Sigmoid colon (tissue), 4 donors: Measurements from ENCODE around the gene MACROD2.

Experiments used
- CTCF ChIP-seq, 4 experiments: fragments of 450-650 bp in 3 of 4; fragments of 200-600 bp in 1 of 4; IDR thresholded peaks; one replicate each; pipeline ENCODE4 v1.5.1; 2016 to 2019; ENCODE audit warnings: antibody characterized with exemption in 4 of 4, mild to moderate bottlenecking in 3 of 4, moderate library complexity in 2 of 4
- EP300 ChIP-seq, 4 donors: sonication (generic); formaldehyde crosslinking; IDR thresholded peaks; one replicate each; pipeline ENCODE4 v1.6.1; 2017; ENCODE audit warnings: antibody characterized with exemption in 4 of 4
- POLR2A ChIP-seq, 2 donors: fragments of 450-650 bp; IDR thresholded peaks; one replicate each; pipeline ENCODE4 v1.6.1; 2016; ENCODE audit warnings: antibody characterized with exemption in 2 of 2, mild to moderate bottlenecking in 2 of 2, moderate library complexity in 2 of 2
- POLR2AphosphoS5 ChIP-seq, 4 donors: sonication (generic); formaldehyde crosslinking; IDR thresholded peaks; one replicate each; pipeline ENCODE4 v1.6.1; 2017; ENCODE audit warnings: antibody characterized with exemption in 4 of 4

GRCh38 chr20:15925376-15925775, 1930.1 kb downstream of the MACROD2 start:
- TF ChIP-seq POLR2AphosphoS5 (IDR thresholded peaks at IDR 0.05) = no peak
- no peak for TF ChIP-seq CTCF (IDR thresholded peaks at IDR 0.05)
- TF ChIP-seq POLR2A (IDR thresholded peaks at IDR 0.05) = no peak
- TF ChIP-seq EP300 (IDR thresholded peaks at IDR 0.05) = no peak
